ENCODE measurements around the gene TBXAS1.

TBXAS1 gene

GRCh38 chr7:140059273-140060242, 230.5 kb downstream of the TBXAS1 start:
- H3K27ac ChIP-seq: peak overlapping the region; percentile 90
- TF ChIP-seq CTCF (conservative IDR thresholded peaks at IDR 0.05): no peak

- TF ChIP-seq CTCF (conservative IDR thresholded peaks at IDR 0.05): no peak
- H3K27ac ChIP-seq: peak overlapping the region; percentile 90
These were observed 231.2 kb downstream of the TBXAS1 start for GRCh38 chr7:140060243-140060630.

GRCh38 chr7:140060788-140061606, 231.9 kb downstream of the TBXAS1 start:
- no peak for TF ChIP-seq CTCF (conservative IDR thresholded peaks at IDR 0.05)
- peak overlapping the region; percentile 90 for H3K27ac ChIP-seq

GRCh38 chr7:140061607-140061930, 232.5 kb downstream of the TBXAS1 start:
- TF ChIP-seq CTCF (conservative IDR thresholded peaks at IDR 0.05): no peak
- peak overlapping the region; percentile 90 for H3K27ac ChIP-seq

- peak overlapping the region; percentile 90 for H3K27ac ChIP-seq
- TF ChIP-seq CTCF (conservative IDR thresholded peaks at IDR 0.05): no peak
These were observed 233.1 kb downstream of the TBXAS1 start for GRCh38 chr7:140062118-140062527.

- H3K27ac ChIP-seq: peak within 1 kb of the TSS; percentile 90
- TF ChIP-seq CTCF (conservative IDR thresholded peaks at IDR 0.05): no peak; the same call in 1 of the 2 replicates
These were observed 233.7 kb downstream of the TBXAS1 start, which contains the start of gene PARP12 for GRCh38 chr7:140062528-140063299. TSS of gene PARP12 (minus strand) at chr7:140062951. CDS start at chr7:140062847, 104 bp downstream.
